ENCODE data around the gene NIPSNAP3A. TPM values are rescaled to one million over a fixed set of nuclear protein-coding genes. Genes with fewer than 3 reads are reported as not detected.

The NIPSNAP3A gene
- total and polyA plus RNA-seq, 2 donors (not counting 3 experiments of a cell fraction or from before 2014, with no cell fraction given) = 27.2 TPM

DNA sequence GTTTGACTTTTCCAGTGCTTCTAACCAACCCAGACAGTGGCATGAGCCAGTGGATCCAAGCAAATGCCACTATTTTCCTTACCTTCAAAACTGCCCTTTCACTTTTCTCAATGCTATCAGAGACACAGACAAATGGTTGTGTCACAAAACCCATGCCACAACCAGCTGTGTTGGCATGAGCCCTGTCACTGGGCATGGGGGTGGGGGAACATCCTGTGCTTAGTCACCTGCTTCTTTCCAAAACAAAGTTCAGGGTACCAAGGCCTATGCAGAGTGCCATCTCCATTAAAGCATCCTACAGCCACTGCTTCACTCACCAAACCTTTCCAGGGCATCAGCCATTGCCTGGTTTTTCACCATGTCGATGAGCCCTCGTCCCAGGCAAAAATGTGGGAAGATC, 46.6 kb downstream of the NIPSNAP3A start:
- TF ChIP-seq POLR2A (IDR thresholded peaks at IDR 0.05; ENCODE audit: low read depth, low read length) = no peak
- TF ChIP-seq JUN (IDR thresholded peaks at IDR 0.05; ENCODE audit: borderline replicate concordance, insufficient read depth, insufficient read length, low read depth) = no peak
- no peak for TF ChIP-seq CTCF (IDR thresholded peaks at IDR 0.05; ENCODE audit: extremely low read depth in 1 of 2, insufficient read depth in 1 of 2, low read depth in 1 of 2, low read length in 2 of 2)
- TF ChIP-seq MYC (IDR thresholded peaks at IDR 0.05; ENCODE audit: low read depth, low read length) = no peak
- TF ChIP-seq EZH2 (IDR thresholded peaks at IDR 0.05; ENCODE audit: borderline replicate concordance, low read depth, low read length, severe bottlenecking) = no peak
- intact Hi-C loops (cut with micrococcal nuclease) = no loop called here

GRCh38 chr9:104795082-104795481, 47.6 kb downstream of the NIPSNAP3A start:
- Histone ChIP-seq H3K4me1 (ENCODE audit: control insufficient read depth, extremely low read depth, insufficient read depth, low read length) (no peaks in the 10 kb centered on the region), H4K20me1 (replicated peaks; ENCODE audit: control insufficient read depth, extremely low read depth, insufficient read depth, low read length) (no peaks in the 10 kb centered on the region), H3K36me3 (ENCODE audit: control insufficient read depth in 2 of 2, extremely low read depth in 1 of 2, insufficient read depth in 2 of 2, low read length in 2 of 2) (no peaks in the 10 kb centered on the region), H2AFZ (ENCODE audit: low read depth, low read length) (no peak overlapping the region), H3K4me3 (replicated peaks in 1 of 3; ENCODE audit: insufficient read depth in 1 of 3, low read depth in 1 of 3, low read length in 3 of 3) (no peak overlapping the region), H3K9me1 (replicated peaks; ENCODE audit: control insufficient read depth, extremely low read depth, insufficient read depth, low read length) (no peaks in the 10 kb centered on the region), H3K27ac (ENCODE audit: insufficient read depth, low read depth, low read length) (no peak overlapping the region), H3K9ac (replicated peaks; ENCODE audit: extremely low read depth, insufficient read depth, low read length) (no peak overlapping the region), H3K4me2 (ENCODE audit: insufficient read depth, low read length) (no peak overlapping the region), H3K79me2 (ENCODE audit: control insufficient read depth, insufficient read depth, low read length) (no peaks in the 10 kb centered on the region), H3K27me3 (ENCODE audit: control insufficient read depth in 2 of 2, insufficient read depth in 2 of 2, low read length in 2 of 2) (no peaks in the 10 kb centered on the region), H3K9me3 (replicated peaks; ENCODE audit: control insufficient read depth, insufficient read depth, low read length) (no peaks in the 10 kb centered on the region)
- DNase-seq (ENCODE audit: low read depth, low spot score) (no peak), FAIRE-seq (no peak)
- dilution Hi-C loops (cut with MboI; ENCODE audit: extremely low pct_ligation_motif_present, low sequenced_read_pairs) (no loop called here), intact Hi-C loops (cut with micrococcal nuclease) (no loop called here)
- ChIA-PET CTCF (interaction anchor here (1.5 kb wide), 1 partner anchor 68 kb away, joined by 4 read pairs; no protein-coding TSS in a partner anchor), POLR2A (no interaction called here)
- TF ChIP-seq MYC (IDR thresholded peaks at IDR 0.05; ENCODE audit: low read depth, low read length) (no peak), CTCF (IDR thresholded peaks at IDR 0.05; ENCODE audit: extremely low read depth in 1 of 2, insufficient read depth in 1 of 2, low read depth in 1 of 2, low read length in 2 of 2) (no peak), EZH2 (IDR thresholded peaks at IDR 0.05; ENCODE audit: borderline replicate concordance, low read depth, low read length, severe bottlenecking) (no peak), POLR2A (IDR thresholded peaks at IDR 0.05; ENCODE audit: low read depth, low read length) (no peak), FOS (IDR thresholded peaks at IDR 0.05; ENCODE audit: borderline replicate concordance, insufficient read depth, low read length) (no peak), POLR2AphosphoS5 (IDR thresholded peaks at IDR 0.05; ENCODE audit: insufficient read depth, low read depth, low read length) (no peak), GATA2 (IDR thresholded peaks at IDR 0.05; ENCODE audit: insufficient read depth, insufficient read length, low read depth, low read length) (no peak), JUN (IDR thresholded peaks at IDR 0.05; ENCODE audit: borderline replicate concordance, insufficient read depth, insufficient read length, low read depth) (no peak)
- TF ChIP-seq, protein P1, sequence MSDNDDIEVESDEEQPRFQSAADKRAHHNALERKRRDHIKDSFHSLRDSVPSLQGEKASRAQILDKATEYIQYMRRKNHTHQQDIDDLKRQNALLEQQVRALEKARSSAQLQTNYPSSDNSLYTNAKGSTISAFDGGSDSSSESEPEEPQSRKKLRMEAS (IDR thresholded peaks at IDR 0.05; ENCODE audit: insufficient read depth, insufficient read length) = no peak
- BruUV-seq (replicated peaks) = no TSS peak

More for the DNA sequence above, 46.6 kb downstream of the NIPSNAP3A start:
- ChIA-PET CTCF (no interaction called here), POLR2A (no interaction called here)
- H2AFZ ChIP-seq (ENCODE audit: low read depth, low read length) = no peak overlapping the region
- H3K27me3 ChIP-seq (ENCODE audit: control insufficient read depth in 2 of 2, insufficient read depth in 2 of 2, low read length in 2 of 2) = no peaks in the 10 kb centered on the region
- no peak overlapping the region for H3K4me2 ChIP-seq (ENCODE audit: insufficient read depth, low read length)
- no TSS peak for BruUV-seq (replicated peaks)
- no peak overlapping the region for H3K4me3 ChIP-seq (replicated peaks in 1 of 3; ENCODE audit: insufficient read depth in 1 of 3, low read depth in 1 of 3, low read length in 3 of 3)
- dilution Hi-C loops (cut with MboI; ENCODE audit: extremely low pct_ligation_motif_present, low sequenced_read_pairs) = no loop called here
- H3K9me1 ChIP-seq (replicated peaks; ENCODE audit: control insufficient read depth, extremely low read depth, insufficient read depth, low read length) = no peaks in the 10 kb centered on the region
- DNase-seq (ENCODE audit: low read depth, low spot score) = no peak
- H4K20me1 ChIP-seq (replicated peaks; ENCODE audit: control insufficient read depth, extremely low read depth, insufficient read depth, low read length) = no peaks in the 10 kb centered on the region
- H3K27ac ChIP-seq (ENCODE audit: insufficient read depth, low read depth, low read length) = no peak overlapping the region
- no peak overlapping the region for H3K9ac ChIP-seq (replicated peaks; ENCODE audit: extremely low read depth, insufficient read depth, low read length)
- H3K9me3 ChIP-seq (replicated peaks; ENCODE audit: control insufficient read depth, insufficient read depth, low read length) = no peaks in the 10 kb centered on the region
- no peaks in the 10 kb centered on the region for H3K36me3 ChIP-seq (ENCODE audit: control insufficient read depth in 2 of 2, extremely low read depth in 1 of 2, insufficient read depth in 2 of 2, low read length in 2 of 2)
- H3K79me2 ChIP-seq (ENCODE audit: control insufficient read depth, insufficient read depth, low read length) = no peaks in the 10 kb centered on the region
- H3K4me1 ChIP-seq (ENCODE audit: control insufficient read depth, extremely low read depth, insufficient read depth, low read length) = no peaks in the 10 kb centered on the region
- FAIRE-seq = no peak
